GM20000 (cell line): ENCODE results near the gene EVA1C.
"Not testable (repeated sequence)": the region's sequence is repeated elsewhere in the genome, so short reads cannot be mapped to it uniquely, and the experiment has no call there.

Experiments used
- DNase-seq: peaks from one replicate; pipeline ENCODE4 v3.0.0; 2012; ENCODE audit warnings: low spot score
- CTCF ChIP-seq: IDR thresholded peaks from 2 replicates; pipeline ENCODE4 v1.5.1; 2012; ENCODE audit warnings: mild to moderate bottlenecking, control low read depth; ENCODE audit errors: extremely low read depth, missing control alignments

The EVA1C gene

GRCh38 chr21:32447224-32447623 is 34.7 kb downstream of the EVA1C start:
- DNase-seq, result no peak
- no peak for TF ChIP-seq CTCF

- TF ChIP-seq CTCF, result no peak
- DNase-seq, result no peak
Observed at GRCh38 chr21:32448803-32449594, 36.5 kb downstream of the EVA1C start.

GRCh38 chr21:32450881-32451701 is 38.6 kb downstream of the EVA1C start:
- not testable (repeated sequence) for DNase-seq

GRCh38 chr21:32452191-32452590 is 39.7 kb downstream of the EVA1C start:
- DNase-seq, result not testable (repeated sequence)

- DNase-seq, result no peak
- no peak for TF ChIP-seq CTCF
Observed at GRCh38 chr21:32452641-32453040, 40.1 kb downstream of the EVA1C start.

GRCh38 chr21:32455548-32455947 is 43.0 kb downstream of the EVA1C start:
- DNase-seq, result no peak
- no peak for TF ChIP-seq CTCF

GRCh38 chr21:32456497-32456918 is 44.0 kb downstream of the EVA1C start:
- DNase-seq, result no peak
- no peak for TF ChIP-seq CTCF

GRCh38 chr21:32457360-32457840 is 44.9 kb downstream of the EVA1C start:
- no peak for TF ChIP-seq CTCF
- no peak for DNase-seq
